GM18951 (cell line): Measurements from ENCODE around the gene NRXN3.

ENCODE experiments used
- POLR2A ChIP-seq: IDR thresholded peaks from 4 replicates; pipeline ENCODE4 v1.6.1; 2011; ENCODE audit warnings: mild to moderate bottlenecking; ENCODE audit not compliant: insufficient read length, insufficient read depth; ENCODE audit errors: extremely low read depth
- in situ Hi-C: fragments of 300-500 bp; cut with MboI; formaldehyde crosslinking; loops from one replicate; pipeline ENCODE4 v1.12.0; 2022; ENCODE audit warnings: low sequenced_read_pairs, mixed read lengths, inconsistent platforms; ENCODE audit not compliant: unreplicated experiment

Gene NRXN3

DNA sequence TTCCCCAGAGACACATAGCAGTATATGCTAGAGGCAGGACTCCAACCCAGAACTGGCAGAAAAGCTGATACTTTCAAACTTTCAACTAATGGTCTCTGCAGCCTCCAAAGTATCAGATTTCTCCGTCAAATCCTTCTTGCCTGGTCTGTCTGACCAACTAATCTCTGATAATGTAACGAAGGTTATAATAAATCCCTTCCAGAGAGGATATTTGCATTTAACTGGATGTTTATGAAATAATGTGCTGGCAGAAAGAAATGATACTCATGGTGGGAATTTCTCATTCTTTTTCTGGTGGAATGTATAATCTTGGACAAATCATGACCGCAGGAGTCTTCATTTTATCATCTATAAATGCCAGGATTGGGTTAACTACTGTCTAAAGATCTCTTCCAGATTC, 1180.8 kb downstream of the NRXN3 start:
- TF ChIP-seq POLR2A: no peak
- in situ Hi-C loops: no loop called here

DNA sequence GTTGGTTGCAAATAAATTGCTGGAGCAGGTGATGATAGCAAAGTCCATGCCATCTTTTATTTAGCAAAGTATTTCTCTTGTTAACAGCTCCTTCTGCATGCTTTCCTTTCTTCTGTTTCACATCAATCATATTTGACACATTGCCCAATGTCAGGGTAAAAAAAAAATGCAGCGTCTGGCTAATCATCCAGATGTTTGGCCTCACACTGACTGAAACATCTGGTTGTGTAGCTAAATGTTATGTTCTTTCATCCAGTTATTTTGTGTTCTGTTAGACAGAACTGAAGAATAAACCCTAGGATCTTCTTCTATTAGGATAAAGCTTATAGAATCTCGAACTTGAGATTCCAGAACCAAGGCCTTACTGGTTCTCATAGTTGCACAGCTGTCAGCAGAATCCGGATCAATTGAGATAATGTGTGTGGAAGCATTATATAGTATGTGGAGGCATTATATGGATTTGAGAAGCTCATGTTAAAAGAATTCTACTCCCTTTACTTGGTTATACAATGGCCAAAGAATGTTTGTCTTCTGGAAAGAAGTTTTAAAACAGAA, 1182.0 kb downstream of the NRXN3 start:
- in situ Hi-C loops: no loop called here
- TF ChIP-seq POLR2A: no peak

DNA sequence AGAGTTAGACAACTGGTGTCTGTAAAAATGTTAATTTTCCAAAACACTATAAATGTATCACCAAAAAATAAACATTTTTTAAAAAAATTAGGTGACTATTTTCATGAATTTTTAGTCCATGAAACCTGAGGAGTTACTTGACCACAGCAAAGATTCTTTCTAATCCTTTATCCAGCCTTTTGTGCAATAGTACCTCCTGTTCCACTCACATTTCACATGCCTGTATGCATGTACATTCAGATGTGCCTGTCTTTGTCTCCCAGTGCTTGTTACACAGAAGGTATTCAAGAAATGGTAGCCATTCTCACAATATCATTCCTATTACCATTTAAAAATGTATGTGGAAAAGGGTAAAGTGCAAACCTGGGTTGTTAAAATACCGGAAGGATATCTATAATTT, 1184.2 kb downstream of the NRXN3 start:
- no peak for TF ChIP-seq POLR2A
- in situ Hi-C loops: no loop called here

DNA sequence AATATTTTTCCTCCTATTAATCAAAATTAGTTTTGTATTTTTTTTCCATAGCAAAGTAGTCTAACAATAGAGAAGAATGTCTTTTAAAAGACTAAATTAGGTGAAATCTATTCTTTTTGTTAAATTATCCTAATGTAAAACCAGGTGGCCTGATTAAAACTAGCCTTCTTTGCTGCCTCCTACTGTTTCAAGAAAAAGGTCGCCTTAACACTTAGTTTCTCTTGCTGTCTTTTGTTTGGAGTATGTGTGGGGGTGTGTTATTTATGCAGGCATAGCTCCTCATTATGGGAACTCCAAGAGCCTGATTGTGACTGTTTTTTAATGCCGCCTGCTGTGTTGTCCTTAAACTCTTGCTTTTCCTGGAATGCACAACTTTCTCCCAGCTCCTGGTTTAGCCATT, 1185.9 kb downstream of the NRXN3 start:
- in situ Hi-C loops: no loop called here
- TF ChIP-seq POLR2A: no peak

DNA sequence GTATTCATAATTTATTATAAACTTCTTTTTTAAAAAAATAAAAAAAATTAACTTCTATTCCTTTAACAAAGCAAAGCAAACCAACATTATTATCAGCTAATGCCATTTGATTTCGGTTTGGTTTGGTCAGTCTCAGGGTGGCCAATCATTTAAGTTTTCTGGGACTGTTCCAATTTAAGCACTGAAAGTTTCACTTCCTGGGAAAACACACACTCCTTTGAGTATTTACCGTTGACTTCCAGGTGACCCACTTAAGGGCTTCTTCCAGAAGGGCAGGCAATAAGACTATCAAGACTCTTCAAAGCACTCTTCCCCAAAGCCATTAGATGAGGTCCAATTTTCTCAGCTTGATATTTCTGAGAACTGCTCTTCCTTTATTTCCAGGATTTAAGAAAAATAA, 1187.1 kb downstream of the NRXN3 start:
- no peak for TF ChIP-seq POLR2A
- in situ Hi-C loops: no loop called here

DNA sequence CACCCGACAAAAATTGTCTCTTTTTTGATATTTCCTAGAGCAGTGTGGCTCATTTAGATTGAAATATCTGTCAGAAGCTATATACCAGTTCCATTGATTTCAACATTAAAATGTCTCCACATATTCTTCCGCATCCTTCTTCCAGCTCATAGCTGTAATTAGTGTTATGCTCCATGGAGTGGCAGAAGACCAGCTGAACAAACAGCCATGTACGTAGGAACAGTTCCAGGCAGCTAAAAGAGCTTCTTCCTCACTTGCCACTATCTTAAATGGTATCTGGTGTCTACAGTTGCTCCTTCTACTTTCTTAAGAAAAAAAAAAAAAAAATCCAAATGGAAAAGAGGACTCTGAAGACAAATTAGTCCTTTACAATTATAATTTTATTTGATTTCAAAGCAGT, 1193.1 kb downstream of the NRXN3 start:
- no peak for TF ChIP-seq POLR2A
- in situ Hi-C loops: no loop called here

DNA sequence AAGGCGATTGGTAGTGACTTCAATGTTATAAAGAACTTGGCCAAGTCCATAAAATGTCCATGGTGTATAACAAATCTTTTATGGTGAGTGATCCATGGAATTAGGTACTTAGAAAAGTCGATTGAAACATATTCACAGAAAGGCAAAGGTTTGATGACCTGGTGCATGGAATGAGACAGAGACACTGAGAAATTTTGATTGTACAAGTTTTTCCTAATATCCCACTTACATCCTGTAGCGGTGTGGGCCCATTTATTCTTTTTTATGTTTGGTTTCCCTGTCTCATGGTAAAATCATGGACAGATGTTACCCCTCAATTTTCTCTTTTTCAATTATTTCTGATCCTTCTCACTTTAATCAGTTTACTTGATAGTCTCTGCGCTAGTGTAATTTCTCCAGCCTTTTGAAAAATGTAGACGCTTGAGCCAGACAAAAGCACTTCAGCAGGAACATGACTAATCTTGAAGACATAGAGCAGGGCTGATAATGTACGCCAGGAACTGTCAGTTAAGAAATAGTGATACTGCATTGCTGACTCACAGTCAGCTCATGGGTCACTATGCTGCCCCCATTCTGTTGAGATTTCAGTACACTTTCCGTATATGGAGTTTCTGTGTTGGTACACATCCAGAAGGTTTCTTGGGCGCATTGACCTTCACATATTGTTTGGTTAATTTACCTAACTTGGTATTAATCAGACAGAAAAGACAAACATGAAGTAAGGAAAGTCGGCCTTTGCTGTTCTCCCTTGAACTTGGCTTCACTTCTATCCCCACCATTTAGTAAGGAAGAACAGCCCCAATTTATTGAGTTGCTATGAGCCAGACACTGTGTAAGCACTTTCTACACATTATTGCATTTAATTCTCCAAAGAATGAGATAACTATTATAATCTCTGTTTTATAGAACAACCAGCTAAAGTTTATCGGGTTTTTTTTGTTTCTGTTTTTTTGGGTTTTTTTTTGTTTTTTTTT, 1199.5 kb downstream of the NRXN3 start:
- TF ChIP-seq POLR2A: no peak
- in situ Hi-C loops: no loop called here

DNA sequence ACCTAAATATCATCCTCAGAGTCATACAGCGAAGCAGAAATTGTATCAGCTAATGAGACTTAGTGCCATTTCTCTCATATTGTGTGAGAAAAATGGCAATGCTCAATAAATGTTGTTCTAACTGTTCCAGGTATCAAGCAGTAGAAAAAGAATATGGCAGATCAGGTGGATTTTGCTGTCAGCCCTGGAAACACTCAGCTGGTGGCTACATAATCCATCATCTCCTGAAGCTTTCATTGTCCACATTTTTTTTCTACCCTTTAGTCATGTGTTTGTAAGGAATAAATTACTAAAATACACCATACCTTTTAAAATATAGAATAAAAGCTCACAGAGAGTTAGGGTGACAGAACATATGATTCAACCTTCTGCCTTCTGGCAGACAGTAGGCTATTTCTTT, 1200.8 kb downstream of the NRXN3 start:
- in situ Hi-C loops: no loop called here
- no peak for TF ChIP-seq POLR2A

DNA sequence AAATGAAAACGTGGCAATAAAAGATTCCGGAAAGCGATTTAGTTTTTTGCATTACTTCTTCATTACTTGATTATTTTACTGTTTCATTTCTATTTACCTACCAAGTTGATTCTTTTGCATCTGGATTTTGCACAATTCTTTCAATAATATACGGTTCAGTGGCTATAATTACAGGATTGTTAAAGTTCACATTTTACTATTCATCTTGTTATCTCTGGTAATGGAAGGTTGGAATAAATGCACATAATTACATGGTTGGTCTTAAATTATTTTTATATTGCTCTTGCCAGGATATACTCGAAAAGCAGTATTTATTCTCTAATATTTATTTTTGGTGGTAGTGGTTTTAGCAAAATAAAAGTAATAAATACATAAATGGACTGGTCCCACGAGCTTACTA, 1203.3 kb downstream of the NRXN3 start:
- in situ Hi-C loops: no loop called here
- no peak for TF ChIP-seq POLR2A

DNA sequence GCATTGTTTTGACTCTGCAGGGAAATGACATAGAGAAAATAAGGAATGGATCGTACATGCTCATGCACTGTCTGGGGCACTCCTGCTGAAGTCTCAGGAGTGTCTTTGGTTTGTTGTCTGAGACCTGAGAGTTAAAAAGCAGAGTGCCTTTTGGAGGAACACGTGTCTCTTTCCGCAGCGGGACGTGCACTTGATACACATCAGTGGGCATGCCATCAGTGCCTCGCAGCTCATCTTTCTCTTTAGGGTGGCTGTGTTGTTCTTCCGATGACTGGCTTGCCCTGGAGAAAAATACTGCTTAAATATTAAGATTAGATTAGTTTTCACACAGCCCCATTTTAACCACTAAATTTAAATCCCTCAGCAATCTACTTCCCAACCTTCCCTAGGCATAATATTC, 1205.2 kb downstream of the NRXN3 start:
- in situ Hi-C loops: no loop called here
- TF ChIP-seq POLR2A: no peak

DNA sequence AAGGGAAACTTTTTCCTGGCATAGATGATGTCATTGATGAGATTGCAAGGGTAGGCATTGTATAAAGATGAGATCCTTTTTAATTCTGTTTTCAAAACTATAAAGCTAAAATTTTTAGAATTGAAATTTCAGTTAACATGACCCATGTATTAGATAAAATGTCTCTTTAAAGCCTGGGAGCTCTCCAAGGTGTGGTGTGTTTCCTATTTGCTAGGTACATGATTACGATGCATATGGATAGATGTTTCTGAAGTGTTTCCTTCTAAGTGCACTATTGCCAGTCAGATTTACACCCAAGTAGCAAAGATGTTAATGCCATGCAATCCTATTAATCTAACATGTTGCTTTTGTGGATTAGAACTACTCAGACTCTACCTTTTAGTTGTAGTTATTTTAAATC, 1206.4 kb downstream of the NRXN3 start:
- no peak for TF ChIP-seq POLR2A
- in situ Hi-C loops: no loop called here

DNA sequence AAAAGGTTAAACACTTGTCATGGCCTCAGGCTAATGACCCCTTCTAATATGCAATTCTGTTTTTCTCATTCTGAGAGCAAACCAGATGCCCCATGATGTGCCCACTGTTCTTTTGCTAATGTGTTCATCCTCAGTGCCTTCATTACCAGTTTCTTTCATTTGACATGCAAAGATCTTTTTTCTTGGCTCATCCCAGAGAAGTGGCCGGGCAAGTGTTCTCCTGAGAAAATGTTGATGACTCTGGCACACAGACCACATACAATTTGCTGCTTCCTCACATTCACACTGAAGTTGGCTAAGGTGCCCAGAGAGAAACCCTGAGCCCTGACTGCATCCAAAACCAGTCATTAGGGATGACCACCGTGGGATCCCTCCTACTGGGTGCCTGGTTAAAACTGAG, 1207.8 kb downstream of the NRXN3 start:
- in situ Hi-C loops: no loop called here

DNA sequence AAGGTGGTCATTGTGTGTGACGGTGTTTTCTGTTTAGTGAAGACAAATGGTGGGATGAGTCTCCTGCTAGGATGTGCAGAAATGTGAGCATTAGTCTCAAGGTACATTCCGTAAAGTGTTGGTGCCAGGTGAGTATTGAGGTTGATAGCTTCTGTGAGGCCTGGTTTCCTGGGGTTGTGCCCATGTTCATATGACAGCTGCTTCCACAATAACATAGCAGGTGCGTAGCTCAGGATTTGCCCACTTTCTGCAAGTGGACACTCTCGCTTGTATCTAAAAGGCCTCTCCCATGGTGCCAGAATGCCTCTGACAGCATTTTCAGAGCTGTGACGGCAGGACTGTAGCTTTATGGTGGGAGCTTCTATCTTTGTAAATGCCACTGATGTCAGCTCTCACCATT, 1209.1 kb downstream of the NRXN3 start:
- TF ChIP-seq POLR2A: no peak
- in situ Hi-C loops: no loop called here

More for the DNA sequence above, 1207.8 kb downstream of the NRXN3 start:
- TF ChIP-seq POLR2A: no peak

DNA sequence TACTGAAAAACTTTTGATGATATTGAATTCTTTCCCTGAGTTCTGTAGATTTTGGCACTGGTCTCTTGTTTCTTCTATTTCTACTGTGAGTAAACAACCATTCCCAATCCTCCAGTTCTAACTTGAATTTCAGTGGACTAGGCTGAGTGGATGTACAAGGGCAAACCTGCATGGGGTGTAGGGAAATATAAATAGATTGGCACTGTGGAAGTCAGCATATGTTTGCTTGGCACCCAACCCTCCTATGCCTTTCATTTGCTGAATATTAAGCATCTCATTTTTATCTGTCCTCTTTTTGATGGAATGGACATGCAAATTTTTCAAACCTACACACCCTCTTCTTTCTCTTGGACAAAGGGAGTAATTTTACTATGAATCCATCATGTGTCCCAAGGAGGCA, 1212.9 kb downstream of the NRXN3 start:
- in situ Hi-C loops: no loop called here

DNA sequence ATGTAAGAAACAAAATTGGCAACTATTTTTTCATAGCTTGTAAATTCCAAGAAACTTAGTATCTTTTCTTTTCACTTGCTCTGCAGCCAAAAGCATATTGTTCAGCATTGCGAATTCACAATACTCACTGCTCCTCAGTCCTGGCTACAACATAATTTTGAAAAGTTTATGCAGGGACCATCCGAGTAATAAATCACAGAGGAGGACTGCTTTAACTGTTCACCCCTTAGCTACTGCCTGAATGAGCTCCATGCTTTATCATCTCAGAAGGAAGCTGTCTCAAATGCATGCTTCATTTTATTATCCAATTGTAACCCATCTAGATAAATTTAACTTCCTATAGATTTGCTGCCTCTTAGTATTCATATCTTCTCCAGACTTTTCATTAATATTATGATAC, 1213.3 kb downstream of the NRXN3 start:
- TF ChIP-seq POLR2A: no peak
- in situ Hi-C loops: no loop called here

More for the DNA sequence above, 1212.9 kb downstream of the NRXN3 start:
- no peak for TF ChIP-seq POLR2A

DNA sequence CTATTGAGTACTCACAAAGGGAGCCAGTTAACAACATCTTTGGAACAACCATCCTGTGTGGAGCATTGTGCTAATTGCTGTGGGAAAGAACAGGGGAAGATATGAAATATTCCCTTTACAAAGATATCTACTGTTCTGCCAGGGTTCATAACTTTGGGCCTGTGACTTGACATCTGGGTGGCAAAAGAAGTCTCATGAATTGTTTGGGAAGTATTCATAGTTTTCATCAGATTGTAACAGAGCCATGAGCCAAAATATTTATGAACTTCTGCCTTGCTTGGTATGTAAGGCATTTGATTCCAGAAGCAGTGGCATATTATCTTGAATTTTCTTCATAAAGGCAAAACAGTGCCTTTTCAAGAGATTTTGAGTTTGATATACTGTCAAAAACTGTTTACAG, 1224.9 kb downstream of the NRXN3 start:
- TF ChIP-seq POLR2A: no peak

More for the DNA sequence above, 1224.9 kb downstream of the NRXN3 start:
- in situ Hi-C loops: no loop called here
